IgD-negative memory B cell (primary cell): ENCODE data around the gene FOXL3. TPM values are rescaled to one million over a fixed set of nuclear protein-coding genes. Genes with fewer than 3 reads are reported as not detected.
"Not testable (repeated sequence)": the region's sequence is repeated elsewhere in the genome, so short reads cannot be mapped to it uniquely, and the experiment has no call there.

Experiments used
- H3K27ac Mint-ChIP-seq, 3 donors: one replicate each; pipeline ENCODE4 v1.8.0; 2020 to 2022; ENCODE audit warnings: mild to moderate bottlenecking in 3 of 3, mixed read lengths in 3 of 3, moderate library complexity in 1 of 3
- H3K27me3 Mint-ChIP-seq: one replicate; pipeline ENCODE4 v1.8.0; 2021; ENCODE audit warnings: mixed read lengths
- H3K36me3 Mint-ChIP-seq: one replicate; pipeline ENCODE4 v1.8.0; 2020; ENCODE audit warnings: mild to moderate bottlenecking, mixed read lengths
- H3K4me1 Mint-ChIP-seq, 3 donors: one replicate each; pipeline ENCODE4 v1.8.0; 2020 to 2022; ENCODE audit warnings: mixed read lengths in 3 of 3, mild to moderate bottlenecking in 1 of 3
- H3K4me3 Mint-ChIP-seq, 4 donors: one replicate each; pipeline ENCODE4 v1.8.0; 2020 to 2022; ENCODE audit warnings: mild to moderate bottlenecking in 4 of 4, mixed read lengths in 4 of 4, moderate library complexity in 3 of 4
- H3K9me3 Mint-ChIP-seq, 3 donors: one replicate each; pipeline ENCODE4 v1.8.0; 2020 to 2021; ENCODE audit warnings: mixed read lengths in 3 of 3, mild to moderate bottlenecking in 1 of 3
- polyA plus RNA-seq: library from polyadenylated mRNA; unstranded; fragments of 300-500 nt; fragmentation: Illumina TruSeq; gene quantifications from one replicate; pipeline ENCODE4 v1.2.3, GENCODE V29; 2021

Gene FOXL3
- polyA plus RNA-seq, 1 donor from 2014 or later: not detected

GRCh38 chr7:285731-286130 lies 4.2 kb upstream of the FOXL3 start:
- Mint-ChIP-seq H3K4me1 (no peaks in the 10 kb centered on the region), H3K27me3 (peaks cover 9% of the 10 kb centered on the region), H3K4me3 (no peak overlapping the region), H3K9me3 (peaks cover 0 to under 1% (median 0%) of the 10 kb centered on the region in 3 donors), H3K27ac (peak overlapping the region in 1 of 3 donors; percentile 27), H3K36me3 (no peaks in the 10 kb centered on the region)

GRCh38 chr7:286266-286665 lies 3.7 kb upstream of the FOXL3 start:
- Mint-ChIP-seq H3K9me3 (no peaks in the 10 kb centered on the region), H3K4me3 (no peak overlapping the region), H3K27ac (peak overlapping the region in 1 of 3 donors; percentile 27), H3K4me1 (no peaks in the 10 kb centered on the region), H3K27me3 (peaks cover 9% of the 10 kb centered on the region), H3K36me3 (no peaks in the 10 kb centered on the region)

GRCh38 chr7:288671-289101 lies 1.3 kb upstream of the FOXL3 start:
- H3K27me3 Mint-ChIP-seq: peaks cover 15% of the 10 kb centered on the region

DNA sequence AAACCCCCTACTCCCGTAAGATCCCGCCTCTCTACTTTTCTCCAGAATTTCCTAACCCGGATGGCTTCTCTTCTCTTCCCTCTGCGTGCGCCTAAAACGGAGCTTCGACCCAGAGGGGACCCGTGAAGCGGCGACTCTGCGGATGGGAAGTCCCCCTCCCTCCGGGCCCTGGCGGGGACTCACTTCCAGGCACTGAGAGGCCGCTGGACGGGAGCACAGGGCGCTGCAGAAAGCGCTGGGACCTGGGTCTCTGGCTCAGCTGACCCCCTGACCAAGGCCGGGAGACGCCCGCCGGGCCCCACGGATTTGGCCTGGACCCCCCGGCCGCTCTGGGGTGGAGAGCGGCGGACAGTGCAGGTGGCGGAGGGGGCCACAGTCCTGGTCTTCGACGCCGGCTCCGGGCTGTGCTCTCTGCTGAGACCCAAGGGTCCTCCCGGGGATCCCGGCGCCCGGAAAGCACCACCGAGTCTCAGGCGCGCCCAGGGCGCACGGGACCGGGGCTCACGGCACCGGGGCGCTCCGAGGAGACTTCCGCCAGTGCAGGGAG lies 688 bp upstream of the FOXL3 start:
- Mint-ChIP-seq H3K4me3 (no peak overlapping the region), H3K9me3 (no peaks in the 10 kb centered on the region), H3K4me1 (no peaks in the 10 kb centered on the region), H3K27me3 (peaks cover 15% of the 10 kb centered on the region), H3K36me3 (no peaks in the 10 kb centered on the region), H3K27ac (no peak overlapping the region)

More at GRCh38 chr7:288671-289101, 1.3 kb upstream of the FOXL3 start:
- Mint-ChIP-seq H3K9me3 (no peaks in the 10 kb centered on the region), H3K4me3 (no peak overlapping the region), H3K4me1 (no peaks in the 10 kb centered on the region), H3K27ac (no peak overlapping the region), H3K36me3 (no peaks in the 10 kb centered on the region)

DNA sequence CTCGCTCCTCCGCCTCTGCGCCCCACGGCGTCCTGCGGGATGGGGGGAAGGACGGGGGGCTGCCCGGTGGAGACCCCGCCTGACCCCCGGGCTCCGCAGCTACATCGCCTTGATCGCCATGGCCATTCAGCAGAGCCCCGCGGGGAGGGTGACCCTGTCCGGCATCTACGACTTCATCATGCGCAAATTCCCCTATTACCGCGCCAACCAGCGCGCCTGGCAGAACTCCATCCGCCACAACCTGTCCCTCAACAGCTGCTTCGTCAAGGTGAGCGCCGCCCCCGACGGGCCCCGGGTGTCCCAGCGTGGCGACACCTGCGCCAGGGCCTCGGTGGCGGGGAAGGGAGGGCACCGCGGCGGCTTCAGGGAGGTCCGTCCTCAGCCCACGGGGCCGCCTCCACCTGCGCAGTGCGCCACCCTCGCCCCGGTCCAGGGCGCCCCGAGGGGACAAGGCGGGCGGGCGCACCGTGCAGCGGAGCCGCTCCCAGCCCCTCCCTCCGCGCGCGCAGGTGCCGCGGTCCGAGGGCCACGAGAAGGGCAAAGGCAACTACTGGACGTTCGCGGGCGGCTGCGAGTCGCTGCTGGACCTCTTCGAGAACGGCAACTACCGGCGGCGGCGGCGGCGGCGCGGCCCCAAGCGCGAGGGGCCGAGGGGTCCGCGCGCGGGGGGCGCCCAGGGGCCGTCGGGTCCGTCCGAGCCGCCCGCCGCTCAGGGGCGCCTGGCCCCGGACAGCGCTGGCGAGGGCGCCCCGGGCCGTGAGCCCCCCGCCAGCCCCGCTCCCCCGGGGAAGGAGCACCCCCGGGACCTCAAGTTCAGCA lies 793 bp downstream of the FOXL3 start:
- peaks cover 17% of the 10 kb centered on the region for H3K27me3 Mint-ChIP-seq
- H3K36me3 Mint-ChIP-seq: no peaks in the 10 kb centered on the region
- H3K27ac Mint-ChIP-seq: no peak overlapping the region
- no peaks in the 10 kb centered on the region for H3K4me1 Mint-ChIP-seq
- H3K9me3 Mint-ChIP-seq: no peaks in the 10 kb centered on the region
- no peak overlapping the region for H3K4me3 Mint-ChIP-seq

DNA sequence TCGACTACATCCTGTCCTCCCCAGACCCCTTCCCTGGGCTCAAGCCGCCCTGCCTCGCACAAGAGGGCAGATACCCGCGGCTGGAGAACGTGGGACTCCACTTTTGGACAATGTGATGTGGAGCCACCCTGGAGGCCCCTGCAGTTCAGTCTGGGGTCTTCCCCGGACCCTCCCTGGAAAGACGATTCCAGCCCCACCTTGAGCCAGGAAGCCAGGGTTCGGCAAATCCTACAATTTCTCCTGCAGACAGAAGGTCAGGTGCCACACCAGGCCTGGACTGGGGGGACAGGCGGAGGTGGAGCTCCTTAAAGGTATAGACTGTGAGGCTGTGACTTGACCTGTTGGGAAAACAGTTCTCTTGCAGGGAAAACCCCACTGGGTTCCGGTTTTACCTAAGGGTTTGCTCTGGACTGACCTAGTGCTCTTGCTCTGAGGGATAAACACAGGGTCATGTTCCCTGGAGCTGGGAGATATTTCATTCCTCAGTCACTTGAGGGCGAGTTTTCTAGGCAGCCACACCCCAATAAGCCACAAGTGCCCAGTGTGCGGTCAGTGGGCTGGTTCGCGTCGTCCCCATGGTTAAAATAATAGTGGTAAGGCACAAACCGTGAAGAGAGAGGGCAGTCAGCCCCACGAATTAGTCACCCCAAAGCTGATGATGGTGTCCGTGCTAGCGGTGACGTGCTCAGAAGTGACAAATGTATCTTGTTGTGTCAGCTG lies 1.6 kb downstream of the FOXL3 start:
- H3K4me1 Mint-ChIP-seq: no peaks in the 10 kb centered on the region
- H3K27me3 Mint-ChIP-seq: peaks cover 17% of the 10 kb centered on the region
- no peaks in the 10 kb centered on the region for H3K36me3 Mint-ChIP-seq
- no peak overlapping the region for H3K27ac Mint-ChIP-seq
- H3K4me3 Mint-ChIP-seq: no peak overlapping the region
- H3K9me3 Mint-ChIP-seq: no peaks in the 10 kb centered on the region

DNA sequence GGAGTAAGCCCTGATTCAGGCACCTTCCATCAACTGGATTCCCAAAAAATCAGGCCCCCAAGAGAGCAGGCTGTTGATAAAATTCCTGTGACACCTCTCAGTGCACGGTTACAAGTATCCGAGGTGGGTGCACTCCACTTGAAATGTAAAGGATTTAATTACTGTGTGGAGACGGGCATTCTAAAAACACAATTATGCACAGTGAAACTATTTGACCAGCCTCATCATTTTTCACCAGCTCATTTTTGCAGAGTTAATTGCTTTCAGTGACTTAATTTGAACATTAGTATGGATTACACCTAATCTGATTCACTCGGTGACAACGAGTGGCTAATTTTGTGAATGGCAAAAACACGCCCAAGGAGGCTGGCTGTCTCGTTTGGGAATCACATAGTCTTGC lies 2.3 kb downstream of the FOXL3 start:
- no peaks in the 10 kb centered on the region for H3K9me3 Mint-ChIP-seq
- no peaks in the 10 kb centered on the region for H3K36me3 Mint-ChIP-seq
- no peak overlapping the region for H3K4me3 Mint-ChIP-seq
- no peaks in the 10 kb centered on the region for H3K4me1 Mint-ChIP-seq
- peaks cover 17% of the 10 kb centered on the region for H3K27me3 Mint-ChIP-seq
- H3K27ac Mint-ChIP-seq: no peak overlapping the region

GRCh38 chr7:292826-293225 lies 2.9 kb downstream of the FOXL3 start:
- Mint-ChIP-seq H3K4me1 (no peaks in the 10 kb centered on the region), H3K4me3 (no peak overlapping the region), H3K27ac (no peak overlapping the region), H3K36me3 (no peaks in the 10 kb centered on the region), H3K27me3 (peaks cover 17% of the 10 kb centered on the region), H3K9me3 (no peaks in the 10 kb centered on the region)

GRCh38 chr7:293681-294439 lies 3.9 kb downstream of the FOXL3 start:
- H3K4me3 Mint-ChIP-seq: no peak overlapping the region
- H3K36me3 Mint-ChIP-seq: no peaks in the 10 kb centered on the region
- H3K27me3 Mint-ChIP-seq: peaks cover 14% of the 10 kb centered on the region
- no peaks in the 10 kb centered on the region for H3K9me3 Mint-ChIP-seq
- H3K27ac Mint-ChIP-seq: no peak overlapping the region
- H3K4me1 Mint-ChIP-seq: no peaks in the 10 kb centered on the region

DNA sequence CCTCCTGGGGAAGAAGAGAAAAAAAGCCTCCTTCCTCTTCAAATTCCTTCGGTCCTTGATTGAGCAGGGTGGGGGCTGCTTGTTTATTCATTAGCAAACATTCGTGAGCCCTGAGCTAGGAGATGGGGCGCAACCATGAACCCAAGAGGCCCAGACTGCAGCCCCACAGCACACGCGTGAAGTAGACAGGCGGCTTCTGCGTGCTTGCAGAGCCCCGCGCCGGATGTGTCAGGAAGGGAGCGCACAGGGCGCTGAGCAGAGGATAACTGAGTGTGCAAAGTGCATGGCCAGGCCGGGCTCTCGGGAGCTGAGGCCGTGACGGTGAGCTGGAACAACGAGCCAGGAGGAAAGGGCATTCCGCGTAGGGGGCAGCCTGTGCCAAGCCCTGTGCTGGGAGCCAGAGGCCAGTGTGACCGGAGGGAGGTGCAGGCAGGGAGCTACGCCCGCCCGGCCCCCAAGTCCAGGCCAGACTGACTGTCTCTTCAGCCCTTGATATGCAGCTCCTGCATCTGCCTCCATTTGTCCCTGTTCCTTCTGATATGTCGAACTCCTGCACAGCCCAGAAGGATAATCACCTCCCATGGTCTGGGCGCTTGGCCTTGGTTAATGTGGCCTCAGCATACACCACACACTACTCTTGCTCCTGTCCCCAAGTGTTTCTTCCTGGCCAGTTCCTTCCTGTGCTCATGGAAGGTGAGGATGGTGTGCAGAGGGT lies 4.6 kb downstream of the FOXL3 start:
- Mint-ChIP-seq H3K27ac (no peak overlapping the region), H3K36me3 (no peaks in the 10 kb centered on the region), H3K4me3 (no peak overlapping the region), H3K27me3 (peaks cover 10% of the 10 kb centered on the region), H3K9me3 (no peaks in the 10 kb centered on the region), H3K4me1 (no peaks in the 10 kb centered on the region)

DNA sequence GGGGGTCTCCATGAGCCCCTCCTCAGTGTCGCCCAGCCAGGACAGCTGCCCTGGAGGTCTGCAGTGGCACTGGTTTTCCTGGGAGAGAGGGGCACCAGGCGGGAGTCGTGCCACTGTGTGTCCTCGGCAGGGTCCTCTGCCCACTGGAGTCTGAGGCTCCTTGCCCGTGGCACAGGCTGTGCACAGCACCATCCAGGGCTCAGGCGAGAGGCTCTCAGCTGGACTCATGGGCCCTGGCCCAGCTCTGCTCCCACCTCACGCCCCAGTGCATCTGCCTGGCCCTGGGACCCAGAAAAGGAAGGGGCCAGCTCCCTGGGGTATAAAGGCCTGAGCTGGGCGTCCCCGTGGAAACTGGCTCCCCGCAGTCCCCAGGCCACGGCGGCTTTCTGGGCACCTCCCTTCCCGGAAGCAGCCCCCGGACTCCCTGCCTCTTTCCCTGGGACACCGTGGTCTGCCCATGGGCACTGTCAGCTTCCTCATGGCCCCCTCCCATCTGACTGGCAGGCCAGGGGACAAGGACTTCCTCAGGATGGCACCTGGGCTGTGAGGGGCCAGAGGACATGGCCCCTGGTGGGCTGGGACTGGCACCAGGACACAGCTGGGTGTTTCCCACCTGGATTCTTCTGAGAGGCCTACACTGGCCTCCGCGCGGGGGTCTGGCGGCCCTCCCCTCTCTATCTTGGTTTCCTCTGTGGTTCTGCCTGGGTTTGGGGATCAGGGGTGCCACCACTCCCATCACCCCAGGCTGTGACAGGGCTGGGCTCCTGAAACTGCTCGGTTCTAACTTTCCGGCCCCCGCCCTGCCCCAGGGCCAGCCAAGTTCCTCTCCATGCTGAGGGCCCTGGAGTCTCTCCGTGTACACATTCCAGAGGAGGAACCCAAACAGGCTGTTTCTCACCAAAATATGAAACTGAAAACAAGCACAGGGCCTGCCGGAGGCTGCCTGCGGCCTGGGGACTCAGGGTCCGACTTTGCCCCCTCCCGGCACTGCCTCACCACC lies 5.5 kb downstream of the FOXL3 start:
- Mint-ChIP-seq H3K27ac (no peak overlapping the region), H3K4me1 (no peaks in the 10 kb centered on the region), H3K9me3 (no peaks in the 10 kb centered on the region), H3K36me3 (no peaks in the 10 kb centered on the region), H3K4me3 (no peak overlapping the region), H3K27me3 (peaks cover 10% of the 10 kb centered on the region)

DNA sequence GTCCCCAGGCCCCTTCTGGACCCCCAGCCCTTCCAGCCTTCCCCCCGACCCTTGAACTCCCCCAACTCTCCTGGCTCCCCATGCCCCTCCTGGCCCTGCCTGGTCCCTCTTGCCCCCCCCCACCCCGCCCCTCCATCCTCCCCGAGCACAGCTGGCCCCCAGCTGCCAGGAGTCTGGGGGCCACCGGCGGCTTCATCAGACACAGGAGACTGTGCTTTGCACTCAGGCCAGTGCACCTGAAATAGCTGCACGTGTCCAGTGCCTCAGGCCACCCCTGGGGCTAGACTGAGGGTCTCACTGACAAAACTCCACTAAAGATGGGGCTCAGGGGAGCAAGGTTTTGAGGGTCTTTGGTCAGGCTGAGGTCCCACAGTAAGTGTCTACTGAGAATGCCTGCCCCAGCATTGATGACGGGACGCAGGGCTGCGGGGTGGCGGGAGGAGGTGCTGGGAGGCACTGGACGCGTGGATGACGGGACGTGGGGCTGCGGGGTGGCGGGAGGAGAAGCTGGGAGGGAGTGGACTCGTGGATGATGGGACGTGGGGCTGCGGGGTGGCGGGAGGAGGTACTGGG lies 6.5 kb downstream of the FOXL3 start:
- Mint-ChIP-seq H3K4me1 (no peaks in the 10 kb centered on the region), H3K27me3 (peaks cover 10% of the 10 kb centered on the region), H3K4me3 (no peak overlapping the region), H3K9me3 (no peaks in the 10 kb centered on the region), H3K27ac (no peak overlapping the region), H3K36me3 (no peaks in the 10 kb centered on the region)

GRCh38 chr7:297141-297540 lies 7.2 kb downstream of the FOXL3 start:
- H3K4me1 Mint-ChIP-seq, H3K9me3 Mint-ChIP-seq, H3K4me3 Mint-ChIP-seq, H3K27ac Mint-ChIP-seq, H3K36me3 Mint-ChIP-seq, H3K27me3 Mint-ChIP-seq: not testable (repeated sequence)
